IMR-90 (cell line): ENCODE results near the gene BICD2. TPM values are rescaled to one million over a fixed set of nuclear protein-coding genes. Genes with fewer than 3 reads are reported as not detected.

ENCODE experiments used
- ATAC-seq: fragments of 200-7000 bp; cut with Tn5 transposase; 2 replicates; pipeline ENCODE4 v1.9.1; 2020; ENCODE audit warnings: low read depth, mild to moderate bottlenecking, moderate library complexity
- BruUV-seq: library from RNA; stranded (reverse); fragments of 400-500 nt; replicated peaks from 2 replicates; lab custom pipeline; 2021; lab: Mats Ljungman, UMichigan
- CTCF ChIA-PET: fragments of 300-600 bp; formaldehyde crosslinking; extraction: SDS; loops from one replicate; lab custom pipeline; 2021; ENCODE audit warnings: antibody characterized with exemption; lab: Yijun Ruan, JAX
- POLR2A ChIA-PET: fragments of 300-600 bp; sonication (Branson Sonifier 250); formaldehyde crosslinking; loops from one replicate; lab custom pipeline; 2022; ENCODE audit warnings: antibody characterized with exemption; ENCODE audit not compliant: unreplicated experiment; lab: Charles Lee
- DNase-seq: peaks from one replicate; pipeline ENCODE4 v3.0.0; 2013
- H2AFZ ChIP-seq: replicated peaks from 2 replicates; pipeline ENCODE3; 2013; ENCODE audit warnings: low read length, mild to moderate bottlenecking; ENCODE audit not compliant: poor library complexity
- H2AK5ac ChIP-seq: 2 replicates; pipeline ENCODE4 v1.6.1; 2013; ENCODE audit warnings: low read depth, low read length, inconsistent platforms
- H2AK9ac ChIP-seq: replicated peaks from 2 replicates; pipeline ENCODE3; 2013; ENCODE audit warnings: mild to moderate bottlenecking, low read depth, low read length, moderate library complexity; ENCODE audit not compliant: poor library complexity
- H2BK120ac ChIP-seq: 2 replicates; pipeline ENCODE4 v1.6.1; 2013; ENCODE audit warnings: low read depth, low read length, inconsistent platforms
- H2BK15ac ChIP-seq: 3 replicates; pipeline ENCODE4 v1.6.1; 2013; ENCODE audit warnings: low read depth, low read length, inconsistent platforms
- H2BK20ac ChIP-seq: 2 replicates; pipeline ENCODE4 v1.6.1; 2013; ENCODE audit warnings: low read depth, mild to moderate bottlenecking, inconsistent platforms, low read length, moderate library complexity
- H2BK5ac ChIP-seq: 2 replicates; pipeline ENCODE4 v1.6.1; 2013; ENCODE audit warnings: mild to moderate bottlenecking, low read depth, low read length, inconsistent platforms; ENCODE audit not compliant: poor library complexity, severe bottlenecking
- H3K14ac ChIP-seq: replicated peaks from 2 replicates; pipeline ENCODE4 v1.6.1; 2013; ENCODE audit warnings: low read depth, low read length, inconsistent platforms
- H3K18ac ChIP-seq: 2 replicates; pipeline ENCODE4 v1.6.1; 2013; ENCODE audit warnings: low read depth, low read length, control low read depth
- H3K23ac ChIP-seq: 2 replicates; pipeline ENCODE4 v1.6.1; 2013; ENCODE audit warnings: low read depth, low read length, inconsistent platforms
- H3K27ac ChIP-seq: 2 replicates; pipeline ENCODE4 v1.5.1; 2013; ENCODE audit warnings: mild to moderate bottlenecking, control low read depth, low read length; ENCODE audit not compliant: insufficient read depth
- H3K27me3 ChIP-seq: 2 replicates; pipeline ENCODE4 v1.6.1; 2013; ENCODE audit warnings: low read length; ENCODE audit not compliant: control insufficient read depth, insufficient read depth
- H3K36me3 ChIP-seq: 2 replicates; pipeline ENCODE4 v1.6.1; 2013; ENCODE audit warnings: low read length, mixed read lengths; ENCODE audit not compliant: control insufficient read depth, insufficient read depth
- H3K4ac ChIP-seq: 2 replicates; pipeline ENCODE4 v1.6.1; 2013; ENCODE audit warnings: low read depth, low read length, inconsistent platforms
- H3K4me1 ChIP-seq: 2 replicates; pipeline ENCODE4 v1.6.1; 2013; ENCODE audit warnings: low read length, mixed read lengths; ENCODE audit not compliant: control insufficient read depth, insufficient read depth
- H3K4me2 ChIP-seq: 2 replicates; pipeline ENCODE4 v1.6.1; 2013; ENCODE audit warnings: low read depth, mild to moderate bottlenecking, control low read depth, low read length, moderate library complexity
- H3K4me3 ChIP-seq: 2 replicates; pipeline ENCODE4 v1.5.1; 2013; ENCODE audit warnings: low read depth, mild to moderate bottlenecking, control low read depth, low read length, moderate library complexity; ENCODE audit not compliant: insufficient read depth
- H3K56ac ChIP-seq: 2 replicates; pipeline ENCODE4 v1.6.1; 2013; ENCODE audit warnings: low read length, inconsistent platforms; ENCODE audit not compliant: insufficient read depth; ENCODE audit errors: extremely low read depth
- H3K79me1 ChIP-seq, 2 experiments: 2 replicates each; pipeline ENCODE4 v1.6.1; 2013; ENCODE audit warnings: low read length in 2 of 2, inconsistent platforms in 1 of 2, low read depth in 1 of 2
- H3K9ac ChIP-seq: 2 replicates; pipeline ENCODE4 v1.6.1; 2013; ENCODE audit warnings: low read depth, low read length, control low read depth
- H3K9me1 ChIP-seq: 2 replicates; pipeline ENCODE4 v1.6.1; 2013; ENCODE audit warnings: low read length, inconsistent platforms; ENCODE audit not compliant: insufficient read depth
- H3K9me3 ChIP-seq: 2 replicates; pipeline ENCODE4 v1.6.1; 2013; ENCODE audit warnings: low read length; ENCODE audit not compliant: control insufficient read depth, insufficient read depth
- H4K20me1 ChIP-seq: 2 replicates; pipeline ENCODE4 v1.6.1; 2013; ENCODE audit warnings: low read length, inconsistent platforms; ENCODE audit not compliant: insufficient read depth
- H4K5ac ChIP-seq: 2 replicates; pipeline ENCODE4 v1.6.1; 2013; ENCODE audit warnings: mild to moderate bottlenecking, low read depth, low read length, control low read depth
- H4K8ac ChIP-seq, 2 experiments: 2 replicates each; pipeline ENCODE4 v1.6.1; 2013; ENCODE audit warnings: low read depth in 2 of 2, low read length in 2 of 2, control low read depth in 1 of 2, inconsistent platforms in 1 of 2
- H4K91ac ChIP-seq: 2 replicates; pipeline ENCODE4 v1.6.1; 2013; ENCODE audit warnings: low read depth, low read length, inconsistent platforms; ENCODE audit not compliant: insufficient read depth
- CEBPB ChIP-seq: IDR thresholded peaks from 2 replicates; pipeline ENCODE4 v1.6.1; 2012; ENCODE audit warnings: low read depth, low read length, improper control_type of control experiment
- CHD1 ChIP-seq: IDR thresholded peaks from 2 replicates; pipeline ENCODE4 v1.6.1; 2012; ENCODE audit warnings: low read depth, low read length, improper control_type of control experiment
- ELK1 ChIP-seq: fragments of 150-350 bp; IDR thresholded peaks from 2 replicates; pipeline ENCODE4 v1.6.1; 2016; ENCODE audit warnings: low read depth, mild to moderate bottlenecking, low read length, moderate library complexity, borderline replicate concordance
- MAFK ChIP-seq: IDR thresholded peaks from 2 replicates; pipeline ENCODE4 v1.6.1; 2012; ENCODE audit warnings: low read depth, low read length, improper control_type of control experiment
- MXI1 ChIP-seq: IDR thresholded peaks from 2 replicates; pipeline ENCODE4 v1.6.1; 2012; ENCODE audit warnings: low read depth, mild to moderate bottlenecking, low read length, moderate library complexity, borderline replicate concordance
- NFE2L2 ChIP-seq: fragments of 150-350 bp; IDR thresholded peaks from 2 replicates; pipeline ENCODE4 v1.6.1; 2016; ENCODE audit warnings: low read depth, mild to moderate bottlenecking, low read length
- POLR2A ChIP-seq: IDR thresholded peaks from 2 replicates; pipeline ENCODE4 v1.6.1; 2012; ENCODE audit warnings: mild to moderate bottlenecking, low read depth, low read length
- RAD21 ChIP-seq: IDR thresholded peaks from 2 replicates; pipeline ENCODE4 v1.6.1; 2012; ENCODE audit warnings: low read length, improper control_type of control experiment
- RCOR1 ChIP-seq: IDR thresholded peaks from 2 replicates; pipeline ENCODE4 v1.6.1; 2012; ENCODE audit warnings: mild to moderate bottlenecking, low read length, improper control_type of control experiment; ENCODE audit not compliant: insufficient replicate concordance
- SMC3 ChIP-seq: fragments of 150-350 bp; IDR thresholded peaks from 2 replicates; pipeline ENCODE4 v1.6.1; 2016; ENCODE audit warnings: low read depth, mild to moderate bottlenecking, antibody characterized with exemption, low read length, moderate library complexity
- WGBS, 2 experiments: methylation state at CpG; one replicate each; pipeline versions ENCODE4 v1.1.5 to v1.1.7; 2013; ENCODE audit warnings: missing lambda C conversion rate in 2 of 2; ENCODE audit not compliant: insufficient read length in 1 of 2; ENCODE audit errors: extremely low coverage in 2 of 2; 5-methylcytosine and 5-hydroxymethylcytosine counted together
- dilution Hi-C: fragments of 300-500 bp; cut with HindIII; formaldehyde crosslinking; loops from one replicate; pipeline ENCODE4 v1.14.3; 2018; ENCODE audit warnings: low sequenced_read_pairs; ENCODE audit not compliant: unreplicated experiment
- in situ Hi-C: fragments of 300-500 bp; cut with MboI; formaldehyde crosslinking; loops from 3 replicates; pipeline ENCODE4 v1.14.3; 2019; ENCODE audit warnings: low sequenced_read_pairs, inconsistent platforms, mixed read lengths
- intact Hi-C: fragments of 100-400 bp; cut with micrococcal nuclease; formaldehyde crosslinking; loops from 2 replicates; pipeline ENCODE4 v1.10.0; 2022
- polyA plus RNA-seq, 3 experiments: library from polyadenylated mRNA; depleted of rRNA; stranded (reverse); fragments of >200 nt; gene quantifications; 2 replicates each; pipeline ENCODE4 v1.2.3, GENCODE V29; 2012; ENCODE audit warnings: low replicate concordance in 1 of 3
- total RNA-seq: library from RNA; depleted of rRNA; stranded (reverse); fragments of >200 nt; gene quantifications from 2 replicates; pipeline ENCODE4 v1.2.3, GENCODE V29; 2012
- TF ChIP-seq, protein P1 (sequence below): conservative IDR thresholded peaks from 2 replicates; pipeline ENCODE4 v1.5.1; 2012; ENCODE audit warnings: mild to moderate bottlenecking, low read depth, low read length, improper control_type of control experiment

Gene BICD2
- total and polyA plus RNA-seq, 2 of the 4 experiments (the other 2 are of a cell fraction) = 21.5 to 35.7 TPM

DNA sequence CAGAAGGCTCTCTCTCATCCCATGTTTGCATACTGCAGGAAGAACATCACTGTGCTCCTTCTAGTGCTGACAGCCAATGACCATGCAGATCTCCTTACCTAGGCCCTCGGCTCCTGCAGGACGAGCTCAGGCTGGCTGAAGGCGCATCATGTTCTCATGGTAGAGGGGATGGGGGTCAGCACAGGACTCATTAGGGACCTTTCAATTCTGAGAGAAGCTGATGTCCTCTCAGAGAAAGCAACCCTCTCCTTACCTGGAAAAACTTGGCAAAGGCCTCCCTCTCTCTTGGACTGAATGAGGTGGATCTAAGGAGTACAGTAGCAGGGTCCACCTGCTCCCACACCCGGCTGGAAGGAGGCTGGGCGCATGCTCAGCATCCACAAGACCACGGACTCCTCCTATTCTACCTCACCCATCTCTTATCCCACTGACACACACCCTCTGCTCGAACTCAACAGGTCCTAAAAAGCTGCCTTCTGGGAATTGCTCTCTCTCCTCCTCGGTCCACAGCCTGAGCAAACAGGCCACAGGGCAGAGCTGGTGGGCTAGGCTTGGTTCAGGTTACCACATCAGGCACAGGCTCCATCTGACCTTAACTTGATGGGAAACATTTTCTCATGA is 97.6 kb downstream of the BICD2 start:
- Histone ChIP-seq H2BK5ac (no peak overlapping the region), H3K27ac (no peak overlapping the region), H2BK120ac (no peak overlapping the region), H2BK15ac (no peak overlapping the region), H3K9me3 (no peaks in the 10 kb centered on the region), H3K23ac (no peak overlapping the region), H2AK9ac (no peak overlapping the region), H3K36me3 (peaks cover 7% of the 10 kb centered on the region), H3K56ac (no peak overlapping the region), H3K4me2 (no peak overlapping the region), H3K14ac (no peak overlapping the region), H3K9me1 (peaks cover 12% of the 10 kb centered on the region; the same call in 1 of the 2 replicates), H4K91ac (no peak overlapping the region), H3K9ac (no peak overlapping the region), H2AFZ (no peak overlapping the region), H3K4me1 (peaks cover 18% of the 10 kb centered on the region), H2AK5ac (no peak overlapping the region), H4K5ac (no peak overlapping the region), H3K4ac (no peak overlapping the region), H4K8ac (no peak overlapping the region), H3K4me3 (no peak overlapping the region), H3K27me3 (no peaks in the 10 kb centered on the region), H3K79me1 (peaks cover 25 to 86% of the 10 kb centered on the region in 2 experiments), H2BK20ac (no peak overlapping the region), H3K18ac (no peak overlapping the region), H4K20me1 (peaks cover 54% of the 10 kb centered on the region)
- intact Hi-C loops (no loop called here), in situ Hi-C loops (no loop called here), dilution Hi-C loops (no loop called here)
- CTCF ChIA-PET = no interaction called here
- no TSS peak for BruUV-seq
- no CpG with 5 or more reads among the region's 8 CpGs for WGBS, 2 experiments
- POLR2A ChIA-PET = no interaction called here
- ATAC-seq (no peak), DNase-seq (no peak)
- TF ChIP-seq MAFK (no peak), RCOR1 (no peak), SMC3 (no peak), POLR2A (no peak), MXI1 (no peak), ELK1 (no peak), CHD1 (no peak), CEBPB (no peak), NFE2L2 (no peak), RAD21 (no peak)
- TF ChIP-seq, protein P1, sequence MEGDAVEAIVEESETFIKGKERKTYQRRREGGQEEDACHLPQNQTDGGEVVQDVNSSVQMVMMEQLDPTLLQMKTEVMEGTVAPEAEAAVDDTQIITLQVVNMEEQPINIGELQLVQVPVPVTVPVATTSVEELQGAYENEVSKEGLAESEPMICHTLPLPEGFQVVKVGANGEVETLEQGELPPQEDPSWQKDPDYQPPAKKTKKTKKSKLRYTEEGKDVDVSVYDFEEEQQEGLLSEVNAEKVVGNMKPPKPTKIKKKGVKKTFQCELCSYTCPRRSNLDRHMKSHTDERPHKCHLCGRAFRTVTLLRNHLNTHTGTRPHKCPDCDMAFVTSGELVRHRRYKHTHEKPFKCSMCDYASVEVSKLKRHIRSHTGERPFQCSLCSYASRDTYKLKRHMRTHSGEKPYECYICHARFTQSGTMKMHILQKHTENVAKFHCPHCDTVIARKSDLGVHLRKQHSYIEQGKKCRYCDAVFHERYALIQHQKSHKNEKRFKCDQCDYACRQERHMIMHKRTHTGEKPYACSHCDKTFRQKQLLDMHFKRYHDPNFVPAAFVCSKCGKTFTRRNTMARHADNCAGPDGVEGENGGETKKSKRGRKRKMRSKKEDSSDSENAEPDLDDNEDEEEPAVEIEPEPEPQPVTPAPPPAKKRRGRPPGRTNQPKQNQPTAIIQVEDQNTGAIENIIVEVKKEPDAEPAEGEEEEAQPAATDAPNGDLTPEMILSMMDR = no peak
